ENCODE measurements around the gene RIC1.
"Not testable (repeated sequence)": the region's sequence is repeated elsewhere in the genome, so short reads cannot be mapped to it uniquely, and the experiment has no call there.

The RIC1 gene

DNA sequence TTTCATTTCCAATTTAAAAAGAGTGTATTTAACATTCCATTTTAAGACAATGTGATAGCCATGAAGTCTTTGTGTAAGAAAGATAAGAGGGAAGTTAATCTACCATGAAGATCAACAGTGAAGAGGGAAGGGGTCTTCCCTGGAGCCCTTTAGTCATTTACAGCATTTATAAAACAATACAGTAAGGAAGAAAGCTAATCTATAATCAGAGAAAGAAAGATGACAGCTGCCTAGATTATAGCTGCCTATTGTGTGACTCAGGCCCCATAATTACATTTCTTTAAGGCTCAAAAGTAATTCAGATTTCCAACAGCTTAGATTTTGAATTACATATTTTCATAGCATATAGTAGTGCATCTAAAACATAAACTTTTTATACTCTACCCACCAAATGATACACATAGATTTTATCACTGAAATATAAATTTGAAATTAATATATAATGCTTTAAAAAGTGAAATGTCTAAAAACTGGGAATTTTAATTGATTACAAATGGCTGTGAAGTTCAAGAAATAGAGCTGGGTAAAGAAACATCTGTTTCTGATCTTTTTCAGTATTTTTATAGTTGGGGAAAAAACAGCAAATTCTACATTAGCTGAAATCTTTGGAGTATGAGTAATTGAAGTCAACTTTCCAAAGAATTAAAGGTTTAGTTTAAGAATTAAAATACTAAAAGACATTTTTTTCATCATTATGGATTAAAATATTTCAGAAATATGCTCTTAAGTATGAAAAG lies 89.6 kb downstream of the RIC1 start:
- TF ChIP-seq ZFX (IDR thresholded peaks at IDR 0.05): no peak
- TF ChIP-seq, protein P1, sequence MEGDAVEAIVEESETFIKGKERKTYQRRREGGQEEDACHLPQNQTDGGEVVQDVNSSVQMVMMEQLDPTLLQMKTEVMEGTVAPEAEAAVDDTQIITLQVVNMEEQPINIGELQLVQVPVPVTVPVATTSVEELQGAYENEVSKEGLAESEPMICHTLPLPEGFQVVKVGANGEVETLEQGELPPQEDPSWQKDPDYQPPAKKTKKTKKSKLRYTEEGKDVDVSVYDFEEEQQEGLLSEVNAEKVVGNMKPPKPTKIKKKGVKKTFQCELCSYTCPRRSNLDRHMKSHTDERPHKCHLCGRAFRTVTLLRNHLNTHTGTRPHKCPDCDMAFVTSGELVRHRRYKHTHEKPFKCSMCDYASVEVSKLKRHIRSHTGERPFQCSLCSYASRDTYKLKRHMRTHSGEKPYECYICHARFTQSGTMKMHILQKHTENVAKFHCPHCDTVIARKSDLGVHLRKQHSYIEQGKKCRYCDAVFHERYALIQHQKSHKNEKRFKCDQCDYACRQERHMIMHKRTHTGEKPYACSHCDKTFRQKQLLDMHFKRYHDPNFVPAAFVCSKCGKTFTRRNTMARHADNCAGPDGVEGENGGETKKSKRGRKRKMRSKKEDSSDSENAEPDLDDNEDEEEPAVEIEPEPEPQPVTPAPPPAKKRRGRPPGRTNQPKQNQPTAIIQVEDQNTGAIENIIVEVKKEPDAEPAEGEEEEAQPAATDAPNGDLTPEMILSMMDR (conservative IDR thresholded peaks at IDR 0.05): no peak
- no peak overlapping the region for H3K27ac ChIP-seq

DNA sequence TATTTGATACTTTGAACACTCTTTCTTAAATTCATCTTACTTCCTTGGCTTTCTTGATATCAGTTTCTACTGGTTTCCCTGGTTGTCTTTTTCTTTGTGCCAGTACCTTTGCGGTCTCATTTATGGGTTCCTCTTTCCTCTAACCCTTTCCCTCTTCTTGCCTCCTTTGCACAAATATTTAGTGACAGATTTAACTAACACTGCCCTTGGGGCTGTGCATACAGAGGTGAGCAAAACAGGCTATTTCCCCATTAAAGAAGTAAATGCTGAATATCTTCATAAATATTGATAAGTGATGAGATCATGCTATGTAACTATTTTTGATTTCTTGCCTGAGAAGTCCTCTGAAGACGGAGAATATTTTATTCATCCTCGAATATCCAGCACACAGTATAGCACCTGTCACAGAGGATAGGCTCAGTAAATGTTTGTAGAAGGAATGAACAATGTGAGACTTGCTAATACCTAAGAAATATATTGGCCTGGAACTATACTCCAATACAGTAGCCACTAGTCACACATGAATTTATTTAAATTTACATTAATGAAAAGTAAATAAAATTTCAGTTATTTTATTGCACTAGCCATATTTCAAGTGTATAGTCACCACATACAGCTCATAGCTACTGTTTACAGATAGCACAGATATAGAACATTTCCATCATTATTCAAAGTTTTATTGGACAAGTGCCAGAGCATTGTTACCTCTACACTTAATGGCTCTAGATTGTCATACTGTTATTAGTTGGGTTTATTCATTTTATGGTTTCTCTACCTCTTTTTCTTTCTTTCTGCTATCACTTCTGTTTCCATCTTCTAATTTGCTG lies 90.4 kb downstream of the RIC1 start:
- no peak overlapping the region for H3K27ac ChIP-seq
- TF ChIP-seq ZFX (IDR thresholded peaks at IDR 0.05): no peak
- TF ChIP-seq, protein P1 (conservative IDR thresholded peaks at IDR 0.05): no peak

DNA sequence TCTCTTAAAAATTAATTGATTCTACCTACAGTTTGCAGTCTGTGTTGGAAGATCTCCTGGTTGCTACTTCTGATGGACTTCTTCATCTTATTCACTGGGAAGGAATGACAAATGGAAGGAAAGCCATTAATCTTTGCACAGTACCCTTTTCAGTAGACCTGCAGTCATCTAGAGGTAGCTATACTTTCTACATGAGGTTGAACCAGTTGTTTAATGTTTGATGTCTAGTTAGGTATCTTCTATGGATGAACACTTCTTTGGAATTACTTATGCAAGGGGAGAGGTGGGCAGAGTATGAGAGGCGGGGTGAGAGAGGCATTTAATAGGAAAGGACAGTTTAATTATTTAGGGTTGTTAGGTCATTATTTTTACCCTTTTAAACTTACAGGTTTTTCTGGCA lies 91.2 kb downstream of the RIC1 start:
- H3K27ac ChIP-seq: no peak overlapping the region
- TF ChIP-seq, protein P1 (conservative IDR thresholded peaks at IDR 0.05): no peak
- no peak for TF ChIP-seq ZFX (IDR thresholded peaks at IDR 0.05)

DNA sequence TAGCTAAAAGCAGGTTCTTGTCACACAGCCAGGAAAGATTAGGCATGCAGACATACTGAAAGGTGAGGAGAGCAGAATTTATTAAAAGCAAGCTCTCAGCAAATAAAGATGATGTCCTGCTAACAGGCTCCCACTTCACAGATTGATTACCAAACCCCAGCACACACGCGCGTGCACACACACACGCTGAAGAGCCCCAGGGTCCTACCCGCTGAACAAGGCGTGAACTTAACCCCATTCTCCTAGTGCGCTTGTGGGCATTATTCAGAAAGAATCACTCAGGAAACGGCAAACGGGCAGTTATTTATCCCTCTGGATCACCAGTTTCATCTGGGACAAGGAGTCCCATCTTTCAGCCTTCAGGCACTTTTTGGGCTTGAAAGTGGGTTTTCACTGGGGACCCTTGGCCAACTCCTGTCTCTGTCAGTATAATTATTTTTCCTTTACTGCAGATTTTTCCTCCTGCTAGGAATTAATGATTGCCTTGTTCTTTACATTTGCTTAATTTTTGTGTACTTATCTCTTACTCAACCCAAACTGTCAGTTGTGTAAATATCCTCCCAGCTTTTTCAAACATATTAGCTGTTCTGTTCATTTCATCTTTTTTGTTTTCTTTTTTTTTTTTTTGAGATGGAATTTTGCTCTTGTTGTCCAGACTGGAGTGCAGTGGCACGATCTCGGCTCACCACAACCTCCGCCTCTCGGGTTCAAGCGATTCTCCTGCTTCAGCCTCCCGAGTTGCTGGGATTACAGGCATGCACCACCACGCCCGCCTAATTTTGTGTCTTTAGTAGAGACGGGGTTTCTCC lies 92.6 kb downstream of the RIC1 start:
- no peak overlapping the region for H3K27ac ChIP-seq
- TF ChIP-seq ZFX (IDR thresholded peaks at IDR 0.05): no peak
- TF ChIP-seq, protein P1 (conservative IDR thresholded peaks at IDR 0.05): no peak

DNA sequence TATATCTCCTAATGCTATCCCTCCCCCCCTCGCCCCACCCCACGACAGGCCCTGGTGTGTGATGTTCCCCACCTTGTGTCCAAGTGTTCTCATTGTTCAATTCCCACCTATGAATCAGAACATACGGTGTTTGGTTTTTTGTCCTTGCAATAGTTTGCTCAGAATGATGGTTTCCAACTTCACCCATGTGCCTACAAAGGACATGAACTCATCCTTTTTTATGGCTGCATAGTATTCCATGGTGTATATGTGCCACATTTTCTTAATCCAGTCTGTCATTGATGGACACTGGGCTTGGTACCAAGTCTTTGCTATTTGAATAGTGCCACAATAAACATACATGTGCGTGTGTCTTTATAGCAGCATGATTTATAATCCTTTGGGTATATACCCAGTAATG lies 93.8 kb downstream of the RIC1 start:
- H3K27ac ChIP-seq: not testable (repeated sequence)

DNA sequence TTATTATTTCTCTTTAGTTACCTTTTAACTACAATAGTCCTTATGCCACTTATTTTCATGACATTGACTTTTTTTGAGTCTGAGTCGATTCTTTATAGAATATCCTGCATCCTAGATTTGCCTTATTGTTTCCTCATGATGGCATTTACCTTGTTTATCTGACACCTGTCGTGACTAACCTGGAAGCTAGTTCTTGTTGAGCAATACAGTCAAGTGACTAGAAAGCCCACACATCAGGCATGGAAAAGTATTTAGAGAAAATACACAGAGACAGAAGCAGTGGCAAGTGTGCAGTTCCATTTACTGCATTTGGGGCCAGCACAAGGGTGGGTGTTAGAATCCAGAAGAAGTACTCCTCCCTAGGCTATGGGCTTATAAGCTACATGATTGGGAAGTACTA lies 106.2 kb downstream of the RIC1 start:
- no peak for TF ChIP-seq ZFX (IDR thresholded peaks at IDR 0.05)
- TF ChIP-seq, protein P1 (conservative IDR thresholded peaks at IDR 0.05): no peak
- no peak overlapping the region for H3K27ac ChIP-seq

DNA sequence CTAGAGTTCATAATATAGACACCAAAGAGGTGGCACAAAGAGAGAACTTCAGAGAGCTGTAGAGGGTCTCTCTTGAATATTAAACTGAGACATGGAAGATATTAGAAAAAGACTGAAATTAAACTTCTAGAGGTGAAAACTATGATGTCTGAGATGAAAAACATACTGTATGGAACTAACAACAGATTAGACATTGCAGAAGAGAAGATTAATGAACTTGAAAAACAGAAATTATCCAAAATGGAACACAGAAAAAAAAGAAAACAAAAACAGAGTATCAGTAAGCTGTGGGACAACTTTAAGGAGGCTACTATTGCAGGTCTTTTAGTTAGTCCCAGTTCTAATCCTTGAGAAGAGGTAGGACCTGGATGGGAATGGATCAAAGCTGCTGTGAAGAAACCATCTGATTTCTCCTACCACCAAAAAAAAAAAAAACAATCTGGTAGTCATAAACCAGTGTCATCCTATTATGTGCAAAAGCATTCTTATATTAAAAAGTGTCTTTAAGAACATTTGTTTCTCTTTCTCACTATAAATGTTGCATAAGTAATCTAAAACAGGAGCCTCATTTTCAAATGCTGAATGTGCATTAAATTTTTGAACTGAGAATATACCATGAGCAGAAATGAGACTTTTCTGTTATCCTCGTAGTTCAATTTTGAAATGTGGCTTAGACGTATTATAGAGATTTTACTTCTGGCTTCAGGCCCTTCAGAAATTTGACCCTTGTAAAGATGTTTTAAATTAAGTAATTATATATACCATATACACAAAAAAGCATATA lies 107.8 kb downstream of the RIC1 start:
- TF ChIP-seq, protein P1 (conservative IDR thresholded peaks at IDR 0.05): no peak
- no peak for TF ChIP-seq ZFX (IDR thresholded peaks at IDR 0.05)
- H3K27ac ChIP-seq: no peak overlapping the region
